ENCODE measurements around the gene PAGR1.

Gene PAGR1

GRCh38 chr16:29805232-29806098 is 10.5 kb upstream of the PAGR1 start:
- TF ChIP-seq TEAD4 (IDR thresholded peaks at IDR 0.05) (peak; percentile 47), RAD21 (IDR thresholded peaks at IDR 0.05; ENCODE audit: low read depth) (no peak), TCF12 (IDR thresholded peaks at IDR 0.05; ENCODE audit: low read depth) (peak; percentile 85), CREB1 (IDR thresholded peaks at IDR 0.05; ENCODE audit: low read depth) (no peak), YY1 (IDR thresholded peaks at IDR 0.05; ENCODE audit: low read depth) (peak; percentile 95), MAX (IDR thresholded peaks at IDR 0.05) (peak; percentile 94), REST (IDR thresholded peaks at IDR 0.05; ENCODE audit: low read depth) (no peak), TAF1 (IDR thresholded peaks at IDR 0.05; ENCODE audit: low read depth) (peak; percentile 69; the same call in 1 of the 2 replicates), ZBTB7A (IDR thresholded peaks at IDR 0.05; ENCODE audit: low read depth) (peak; percentile 80; the same call in 1 of the 2 replicates), EGR1 (IDR thresholded peaks at IDR 0.05) (peak; percentile 85), NFIC (IDR thresholded peaks at IDR 0.05) (no peak), FOXM1 (IDR thresholded peaks at IDR 0.05; ENCODE audit: borderline replicate concordance, low read depth) (peak; percentile 70; the same call in 1 of the 2 replicates), USF1 (IDR thresholded peaks at IDR 0.05) (peak; percentile 67), CEBPB (IDR thresholded peaks at IDR 0.05) (no peak), EP300 (IDR thresholded peaks at IDR 0.05; ENCODE audit: borderline replicate concordance) (peak; percentile 65)

- TF ChIP-seq TAF1 (IDR thresholded peaks at IDR 0.05; ENCODE audit: low read depth) = 0 out of 2 replicates have a peak, but pooled peaks have one; percentile 2
- TF ChIP-seq FOXM1 (IDR thresholded peaks at IDR 0.05; ENCODE audit: borderline replicate concordance, low read depth) = no peak
These were observed 9.8 kb upstream of the PAGR1 start, which contains the start of gene MAZ for GRCh38 chr16:29806099-29806579. Gene MAZ (plus strand): TSS chr16:29806529. CDS start chr16:29806702, 173 bp downstream.

- TF ChIP-seq NFIC (IDR thresholded peaks at IDR 0.05) = no peak
- peak; percentile 60 for TF ChIP-seq TAF1 (IDR thresholded peaks at IDR 0.05; ENCODE audit: low read depth)
- no peak for TF ChIP-seq CREB1 (IDR thresholded peaks at IDR 0.05; ENCODE audit: low read depth)
- TF ChIP-seq ZBTB7A (IDR thresholded peaks at IDR 0.05; ENCODE audit: low read depth) = 0 out of 2 replicates have a peak, but pooled peaks have one; percentile 33
- no peak for TF ChIP-seq USF1 (IDR thresholded peaks at IDR 0.05)
- TF ChIP-seq EP300 (IDR thresholded peaks at IDR 0.05; ENCODE audit: borderline replicate concordance) = peak; percentile 28; the same call in 1 of the 2 replicates
- TF ChIP-seq CEBPB (IDR thresholded peaks at IDR 0.05) = no peak
- no peak for TF ChIP-seq EGR1 (IDR thresholded peaks at IDR 0.05)
- no peak for TF ChIP-seq REST (IDR thresholded peaks at IDR 0.05; ENCODE audit: low read depth)
- no peak for TF ChIP-seq FOXM1 (IDR thresholded peaks at IDR 0.05; ENCODE audit: borderline replicate concordance, low read depth)
- TF ChIP-seq TCF12 (IDR thresholded peaks at IDR 0.05; ENCODE audit: low read depth) = peak; percentile 41; the same call in 1 of the 2 replicates
- no peak for TF ChIP-seq TEAD4 (IDR thresholded peaks at IDR 0.05)
- TF ChIP-seq MAX (IDR thresholded peaks at IDR 0.05) = peak; percentile 78
These were observed 9.1 kb upstream of the PAGR1 start for GRCh38 chr16:29806641-29807425.

- TF ChIP-seq TEAD4 (IDR thresholded peaks at IDR 0.05) = no peak
- TF ChIP-seq EP300 (IDR thresholded peaks at IDR 0.05; ENCODE audit: borderline replicate concordance) = no peak
- TF ChIP-seq ZBTB7A (IDR thresholded peaks at IDR 0.05; ENCODE audit: low read depth) = no peak
- TF ChIP-seq EGR1 (IDR thresholded peaks at IDR 0.05) = peak; percentile 83
- peak; percentile 73 for TF ChIP-seq USF1 (IDR thresholded peaks at IDR 0.05)
- TF ChIP-seq TCF12 (IDR thresholded peaks at IDR 0.05; ENCODE audit: low read depth) = peak; percentile 14; the same call in 1 of the 2 replicates
- peak; percentile 99 for TF ChIP-seq MAX (IDR thresholded peaks at IDR 0.05)
- TF ChIP-seq REST (IDR thresholded peaks at IDR 0.05; ENCODE audit: low read depth) = no peak
- peak; percentile 39; the same call in 1 of the 2 replicates for TF ChIP-seq RAD21 (IDR thresholded peaks at IDR 0.05; ENCODE audit: low read depth)
- TF ChIP-seq FOXM1 (IDR thresholded peaks at IDR 0.05; ENCODE audit: borderline replicate concordance, low read depth) = no peak
- TF ChIP-seq YY1 (IDR thresholded peaks at IDR 0.05; ENCODE audit: low read depth) = no peak
- no peak for TF ChIP-seq CEBPB (IDR thresholded peaks at IDR 0.05)
These were observed 8.3 kb upstream of the PAGR1 start for GRCh38 chr16:29807426-29808218.
